Fibroblast of villous mesenchyme (primary cell): ENCODE results near the gene KIFC1. TPM values are rescaled to one million over a fixed set of nuclear protein-coding genes. Genes with fewer than 3 reads are reported as not detected.
A peak's percentile ranks its signal among the peaks of the same experiment; 100 is the strongest.
"Not testable (repeated sequence)": the region's sequence is repeated elsewhere in the genome, so short reads cannot be mapped to it uniquely, and the experiment has no call there.

Source experiments
- DNase-seq: peaks from one replicate; pipeline ENCODE4 v3.0.0-alpha.2; 2010; ENCODE audit warnings: low read depth
- H3K4me3 ChIP-seq: 2 replicates; pipeline ENCODE4 v1.5.1; 2011; ENCODE audit warnings: low read depth, mild to moderate bottlenecking, low read length
- CTCF ChIP-seq: IDR thresholded peaks from 2 replicates; pipeline ENCODE4 v1.5.1; 2012; ENCODE audit warnings: low read depth, mild to moderate bottlenecking, low read length; ENCODE audit not compliant: insufficient read depth
- total RNA-seq: library from RNA; depleted of rRNA; stranded (reverse); fragments of >200 nt; gene quantifications from 2 replicates; pipeline ENCODE4 v1.2.3, GENCODE V29; 2012

KIFC1 gene
- total RNA-seq, 1 donor = 34.5 TPM

DNA sequence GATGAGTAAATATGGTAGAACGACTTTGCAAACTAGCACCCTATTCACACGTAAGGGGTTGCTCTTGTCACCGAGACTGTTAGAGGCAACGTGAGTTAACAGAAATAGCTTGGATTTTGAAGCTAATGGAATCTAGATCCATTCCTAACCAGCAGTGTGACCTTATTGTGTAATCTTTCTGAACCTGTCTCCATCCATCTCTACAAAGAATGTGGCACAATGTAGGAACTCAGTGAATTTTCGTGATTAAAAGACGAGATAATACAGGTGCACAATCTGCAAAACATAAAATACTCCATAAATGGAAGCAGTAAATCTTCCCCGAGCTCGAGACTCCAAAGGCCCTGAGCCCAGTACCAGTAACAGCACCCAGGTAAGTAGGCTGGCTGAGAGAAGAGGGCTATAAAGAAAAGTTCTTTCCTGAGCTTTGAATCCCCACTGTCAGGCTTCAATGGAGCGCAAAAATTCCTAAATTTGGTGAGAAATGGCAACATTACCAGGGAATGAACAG, 801 bp upstream of the KIFC1 start:
- TF ChIP-seq CTCF = no peak
- H3K4me3 ChIP-seq = peak overlapping the region; percentile 39
- no peak for DNase-seq

GRCh38 chr6:33391922-33392594, 435 bp downstream of the KIFC1 start:
- H3K4me3 ChIP-seq = peak overlapping the region; percentile 95
- DNase-seq = peak; percentile 28
- TF ChIP-seq CTCF = no peak

GRCh38 chr6:33392595-33392948, 949 bp downstream of the KIFC1 start:
- TF ChIP-seq CTCF = no peak
- peak overlapping the region; percentile 95 for H3K4me3 ChIP-seq
- DNase-seq = no peak

- no peak for DNase-seq
- H3K4me3 ChIP-seq = peak overlapping the region; percentile 95
- TF ChIP-seq CTCF = no peak
Observed at GRCh38 chr6:33392979-33393378, 1.4 kb downstream of the KIFC1 start.

GRCh38 chr6:33397541-33397940, 5.9 kb downstream of the KIFC1 start:
- H3K4me3 ChIP-seq = no peak overlapping the region
- DNase-seq = no peak
- no peak for TF ChIP-seq CTCF

DNA sequence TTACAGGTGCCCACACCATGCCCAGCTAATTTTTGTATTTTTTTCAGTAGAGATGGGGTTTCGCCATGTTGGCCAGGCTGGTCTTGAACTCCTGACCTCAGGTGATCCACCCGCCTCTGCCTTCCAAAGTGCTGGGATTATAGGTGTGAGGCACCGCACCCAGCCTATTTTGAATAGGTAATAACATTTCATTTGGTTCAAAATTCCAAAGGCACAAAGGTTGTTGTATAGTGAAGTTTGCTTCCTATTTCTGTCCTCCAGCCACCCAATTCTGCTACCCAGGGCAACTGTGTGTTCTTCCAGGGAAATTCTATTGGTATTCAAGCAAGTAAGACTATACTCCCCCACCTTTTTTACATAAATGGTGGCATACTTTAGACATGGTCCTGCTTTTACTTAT, 7.0 kb downstream of the KIFC1 start:
- not testable (repeated sequence) for DNase-seq

GRCh38 chr6:33399881-33400280, 8.3 kb downstream of the KIFC1 start:
- not testable (repeated sequence) for H3K4me3 ChIP-seq, DNase-seq

More for the DNA sequence above, 7.0 kb downstream of the KIFC1 start:
- not testable (repeated sequence) for H3K4me3 ChIP-seq

DNA sequence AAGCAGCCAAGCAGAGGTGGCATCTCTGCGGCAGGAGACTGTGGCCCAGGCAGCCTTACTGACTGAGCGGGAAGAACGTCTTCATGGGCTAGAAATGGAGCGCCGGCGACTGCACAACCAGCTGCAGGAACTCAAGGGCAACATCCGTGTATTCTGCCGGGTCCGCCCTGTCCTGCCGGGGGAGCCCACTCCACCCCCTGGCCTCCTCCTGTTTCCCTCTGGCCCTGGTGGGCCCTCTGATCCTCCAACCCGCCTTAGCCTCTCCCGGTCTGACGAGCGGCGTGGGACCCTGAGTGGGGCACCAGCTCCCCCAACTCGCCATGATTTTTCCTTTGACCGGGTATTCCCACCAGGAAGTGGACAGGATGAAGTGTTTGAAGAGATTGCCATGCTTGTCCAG, 13.3 kb downstream of the KIFC1 start:
- no peak overlapping the region for H3K4me3 ChIP-seq
- TF ChIP-seq CTCF = no peak
- DNase-seq = no peak
